Loucy (cell line): Measurements from ENCODE around the gene CNGA2.

ENCODE experiments used
- H2AFZ ChIP-seq: fragments of 200-600 bp; sonication (generic); 2 replicates; pipeline ENCODE4 v1.6.0; 2016; ENCODE audit warnings: antibody characterized with exemption, mild to moderate bottlenecking, low read length, moderate library complexity
- H3F3A ChIP-seq: fragments of 200-600 bp; 2 replicates; pipeline ENCODE4 v1.6.0; 2016; ENCODE audit warnings: antibody characterized with exemption, low read depth, mild to moderate bottlenecking
- H3K27me3 ChIP-seq: fragments of 200-600 bp; sonication (generic); 2 replicates; pipeline ENCODE4 v1.6.1; 2014; ENCODE audit warnings: low read length, mild to moderate bottlenecking; ENCODE audit not compliant: insufficient read depth, poor library complexity, severe bottlenecking
- H3K36me3 ChIP-seq: fragments of 200-600 bp; sonication (generic); 2 replicates; pipeline ENCODE4 v1.6.1; 2016; ENCODE audit warnings: low read length; ENCODE audit not compliant: insufficient read depth
- H3K4me1 ChIP-seq: fragments of 200-600 bp; sonication (generic); 2 replicates; pipeline ENCODE4 v1.5.1; 2014; ENCODE audit warnings: low read length, mild to moderate bottlenecking; ENCODE audit not compliant: insufficient read depth, poor library complexity, severe bottlenecking
- H3K4me2 ChIP-seq: fragments of 200-600 bp; sonication (generic); 2 replicates; pipeline ENCODE4 v1.6.0; 2014; ENCODE audit warnings: antibody characterized with exemption, low read length, low read depth, mild to moderate bottlenecking; ENCODE audit not compliant: poor library complexity, severe bottlenecking
- H3K4me3 ChIP-seq: fragments of 200-600 bp; sonication (generic); 2 replicates; pipeline ENCODE4 v1.5.1; 2014; ENCODE audit warnings: low read length, mild to moderate bottlenecking, mixed read lengths; ENCODE audit not compliant: poor library complexity, severe bottlenecking
- H3K79me2 ChIP-seq: fragments of 200-600 bp; sonication (generic); 2 replicates; pipeline ENCODE4 v1.6.1; 2014; ENCODE audit warnings: low read length; ENCODE audit not compliant: insufficient read depth
- H3K9ac ChIP-seq: fragments of 200-600 bp; sonication (generic); 2 replicates; pipeline ENCODE4 v1.6.0; 2014; ENCODE audit warnings: mild to moderate bottlenecking, low read depth, low read length, moderate library complexity; ENCODE audit not compliant: poor library complexity, severe bottlenecking
- H3K9me2 ChIP-seq: fragments of 200-600 bp; sonication (generic); replicated peaks from 2 replicates; pipeline ENCODE4 v1.6.1; 2016; ENCODE audit warnings: low read depth, low read length, mixed read lengths
- H3K9me3 ChIP-seq: fragments of 200-600 bp; sonication (generic); 2 replicates; pipeline ENCODE4 v1.6.1; 2014; ENCODE audit warnings: mild to moderate bottlenecking, antibody characterized with exemption, low read length, low read depth; ENCODE audit not compliant: insufficient read depth
- H4K20me1 ChIP-seq: fragments of 200-600 bp; sonication (generic); 2 replicates; pipeline ENCODE4 v1.6.0; 2014; ENCODE audit warnings: antibody characterized with exemption, low read length, mild to moderate bottlenecking; ENCODE audit not compliant: insufficient read depth, poor library complexity, severe bottlenecking
- EZH2phosphoT487 ChIP-seq: fragments of 200-600 bp; IDR thresholded peaks from 2 replicates; pipeline ENCODE4 v1.6.1; 2018; ENCODE audit warnings: antibody characterized with exemption, mild to moderate bottlenecking, moderate library complexity, borderline replicate concordance
- TF ChIP-seq, protein P1 (sequence below): fragments of 200-600 bp; sonication (generic); conservative IDR thresholded peaks from 2 replicates; pipeline ENCODE4 v1.5.1; 2014; ENCODE audit warnings: mild to moderate bottlenecking, antibody characterized with exemption, low read length

CNGA2 gene

DNA sequence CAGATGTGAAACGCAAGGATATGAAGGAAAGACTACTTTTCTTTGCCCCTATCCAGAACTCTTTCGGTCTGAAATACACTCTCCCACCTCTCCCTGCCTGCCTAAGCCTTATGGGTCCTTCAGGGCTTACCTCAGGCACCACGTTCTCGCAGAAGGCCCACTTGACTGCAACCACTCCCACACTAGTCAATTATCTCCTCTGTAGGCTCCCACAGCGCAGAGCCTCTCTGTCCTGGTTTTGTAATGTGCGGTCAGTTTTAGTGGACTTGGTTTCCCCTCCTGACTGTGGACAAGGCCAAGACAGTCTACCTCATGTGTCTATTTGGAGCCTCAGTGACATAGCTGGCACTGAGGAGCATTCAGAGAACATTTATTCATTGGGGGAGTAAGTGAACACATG lies 11.1 kb downstream of the CNGA2 start:
- H3K79me2 ChIP-seq: no peaks in the 10 kb centered on the region
- H3F3A ChIP-seq: no peaks in the 10 kb centered on the region
- H3K4me3 ChIP-seq: no peak overlapping the region
- H3K36me3 ChIP-seq: no peaks in the 10 kb centered on the region
- no peaks in the 10 kb centered on the region for H3K9me3 ChIP-seq
- TF ChIP-seq EZH2phosphoT487: no peak
- TF ChIP-seq, protein P1, sequence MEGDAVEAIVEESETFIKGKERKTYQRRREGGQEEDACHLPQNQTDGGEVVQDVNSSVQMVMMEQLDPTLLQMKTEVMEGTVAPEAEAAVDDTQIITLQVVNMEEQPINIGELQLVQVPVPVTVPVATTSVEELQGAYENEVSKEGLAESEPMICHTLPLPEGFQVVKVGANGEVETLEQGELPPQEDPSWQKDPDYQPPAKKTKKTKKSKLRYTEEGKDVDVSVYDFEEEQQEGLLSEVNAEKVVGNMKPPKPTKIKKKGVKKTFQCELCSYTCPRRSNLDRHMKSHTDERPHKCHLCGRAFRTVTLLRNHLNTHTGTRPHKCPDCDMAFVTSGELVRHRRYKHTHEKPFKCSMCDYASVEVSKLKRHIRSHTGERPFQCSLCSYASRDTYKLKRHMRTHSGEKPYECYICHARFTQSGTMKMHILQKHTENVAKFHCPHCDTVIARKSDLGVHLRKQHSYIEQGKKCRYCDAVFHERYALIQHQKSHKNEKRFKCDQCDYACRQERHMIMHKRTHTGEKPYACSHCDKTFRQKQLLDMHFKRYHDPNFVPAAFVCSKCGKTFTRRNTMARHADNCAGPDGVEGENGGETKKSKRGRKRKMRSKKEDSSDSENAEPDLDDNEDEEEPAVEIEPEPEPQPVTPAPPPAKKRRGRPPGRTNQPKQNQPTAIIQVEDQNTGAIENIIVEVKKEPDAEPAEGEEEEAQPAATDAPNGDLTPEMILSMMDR: no peak
- H3K27me3 ChIP-seq: no peaks in the 10 kb centered on the region
- H3K4me2 ChIP-seq: no peak overlapping the region
- H3K4me1 ChIP-seq: no peaks in the 10 kb centered on the region
- H3K9ac ChIP-seq: no peak overlapping the region
- H3K9me2 ChIP-seq: no peaks in the 10 kb centered on the region
- H2AFZ ChIP-seq: no peak overlapping the region
- no peaks in the 10 kb centered on the region for H4K20me1 ChIP-seq

DNA sequence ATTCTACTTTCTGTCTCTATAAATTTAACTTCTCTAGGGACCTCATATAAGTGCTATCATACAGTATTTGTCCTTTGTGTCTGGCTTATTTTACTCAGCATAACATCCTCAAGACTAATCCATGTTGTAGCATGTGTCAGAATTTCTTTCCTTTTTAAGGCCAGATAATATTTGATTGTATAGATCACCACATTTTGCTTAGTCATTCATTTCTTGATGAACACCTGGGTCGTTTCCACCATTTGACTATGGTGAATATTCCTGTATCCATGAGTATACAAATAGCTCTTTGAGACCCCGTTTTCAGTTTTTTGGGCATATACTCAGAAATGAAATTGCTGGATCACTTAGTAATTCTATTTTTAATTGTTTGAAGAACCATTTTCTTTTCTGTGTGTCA lies 12.0 kb downstream of the CNGA2 start:
- Histone ChIP-seq H3K4me3 (no peak overlapping the region), H3K9me3 (no peaks in the 10 kb centered on the region), H3K4me1 (no peaks in the 10 kb centered on the region), H3K4me2 (no peak overlapping the region), H4K20me1 (no peaks in the 10 kb centered on the region), H3K27me3 (no peaks in the 10 kb centered on the region), H2AFZ (no peak overlapping the region), H3K36me3 (no peaks in the 10 kb centered on the region), H3K9me2 (no peaks in the 10 kb centered on the region), H3K9ac (no peak overlapping the region), H3F3A (no peaks in the 10 kb centered on the region), H3K79me2 (no peaks in the 10 kb centered on the region)
- TF ChIP-seq EZH2phosphoT487: no peak
- TF ChIP-seq, protein P1: no peak

DNA sequence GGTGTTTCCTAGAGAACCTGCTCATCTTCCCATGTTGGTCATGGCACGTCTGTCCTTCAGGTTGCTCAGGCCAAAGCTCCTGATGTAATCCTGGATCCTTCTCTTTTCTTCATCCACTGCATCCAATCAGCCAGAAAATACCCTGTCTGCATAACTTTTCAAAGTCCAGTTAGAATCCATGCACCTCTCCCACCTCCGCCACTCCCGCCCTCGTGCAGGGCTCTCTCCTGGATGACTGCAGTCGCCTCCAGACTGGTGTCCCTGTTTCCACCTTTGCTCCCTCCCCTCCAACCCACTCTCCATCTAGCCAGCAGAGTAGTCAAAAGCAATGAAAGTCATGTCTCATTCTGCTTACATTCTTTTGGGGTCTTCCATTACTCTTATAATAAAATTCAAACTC lies 16.0 kb downstream of the CNGA2 start:
- no peaks in the 10 kb centered on the region for H3K9me2 ChIP-seq
- H3K36me3 ChIP-seq: no peaks in the 10 kb centered on the region
- H3K9ac ChIP-seq: no peak overlapping the region
- TF ChIP-seq, protein P1: no peak
- H3K4me1 ChIP-seq: no peaks in the 10 kb centered on the region
- no peaks in the 10 kb centered on the region for H3K79me2 ChIP-seq
- H3K9me3 ChIP-seq: no peaks in the 10 kb centered on the region
- H3K4me2 ChIP-seq: no peak overlapping the region
- no peaks in the 10 kb centered on the region for H3F3A ChIP-seq
- H3K27me3 ChIP-seq: no peaks in the 10 kb centered on the region
- H2AFZ ChIP-seq: no peak overlapping the region
- no peaks in the 10 kb centered on the region for H4K20me1 ChIP-seq
- H3K4me3 ChIP-seq: no peak overlapping the region
